ENCODE data around the gene GALNT11. TPM values are rescaled to one million over a fixed set of nuclear protein-coding genes. Genes with fewer than 3 reads are reported as not detected.
A peak's percentile ranks its signal among the peaks of the same experiment; 100 is the strongest.

GALNT11 gene
- total and polyA plus RNA-seq, 7 experiments from 2014 or later: 16.0 to 41.3 (median 25.6) TPM

- Histone ChIP-seq H3K27ac (ENCODE audit: low read depth, low read length) (no peak overlapping the region), H3K9me3 (ENCODE audit: control insufficient read depth in 2 of 3, low read length in 3 of 3) (no peaks in the 10 kb centered on the region), H3K36me3 (ENCODE audit: control insufficient read depth in 2 of 3, insufficient read depth in 3 of 3, low read length in 3 of 3) (peaks cover 0 to 66% (median 0%) of the 10 kb centered on the region in 3 experiments), H3K4me3 (ENCODE audit: low read length) (no peak overlapping the region), H3K27me3 (ENCODE audit: control insufficient read depth in 2 of 2, insufficient read depth in 2 of 2, low read length in 2 of 2) (no peaks in the 10 kb centered on the region), H3K4me1 (ENCODE audit: control insufficient read depth in 2 of 2, insufficient read depth in 2 of 2, low read length in 2 of 2) (no peaks in the 10 kb centered on the region)
- Mint-ChIP-seq H3K4me1 (peaks cover 0 to 3% (median 0%) of the 10 kb centered on the region in 7 donors), H3K4me3 (no peak overlapping the region), H3K9me3 (peaks cover 0 to 11% (median 0%) of the 10 kb centered on the region in 11 donors), H3K27ac (peak overlapping the region in 1 of 9 donors; percentile 72), H3K27me3 (no peaks in the 10 kb centered on the region), H3K36me3 (peaks cover 7 to 51% (median 18%) of the 10 kb centered on the region in 5 donors)
- ChIA-PET POLR2A (no interaction called here), CTCF (no interaction called here)
- DNase-seq (no peak), ATAC-seq (no peak)
- intact Hi-C loops (cut with micrococcal nuclease): no loop called here
Observed at GRCh38 chr7:152131981-152132494, 106.6 kb downstream of the GALNT11 start.

- POLR2A ChIA-PET: interaction anchor here (1.7 kb wide), 1 partner anchor 13 kb away, joined by 4 read pairs; no protein-coding TSS in a partner anchor
- H3K4me1 ChIP-seq (ENCODE audit: control insufficient read depth in 2 of 2, insufficient read depth in 2 of 2, low read length in 2 of 2): no peaks in the 10 kb centered on the region
- peaks cover 7 to 47% (median 11%) of the 10 kb centered on the region in 5 donors for H3K36me3 Mint-ChIP-seq
- H3K9me3 ChIP-seq (ENCODE audit: control insufficient read depth in 2 of 3, low read length in 3 of 3): no peaks in the 10 kb centered on the region
- DNase-seq (no peak), ATAC-seq (no peak)
- no peak overlapping the region for H3K27ac ChIP-seq (ENCODE audit: low read depth, low read length)
- CTCF ChIA-PET: no interaction called here
- H3K4me1 Mint-ChIP-seq: peaks cover 0 to 3% (median 0%) of the 10 kb centered on the region in 7 donors
- H3K27ac Mint-ChIP-seq: peak overlapping the region in 5 of 9 donors; percentile 26 to 78 (median 68)
- H3K4me3 ChIP-seq (ENCODE audit: low read length): no peak overlapping the region
- H3K27me3 ChIP-seq (ENCODE audit: control insufficient read depth in 2 of 2, insufficient read depth in 2 of 2, low read length in 2 of 2): no peaks in the 10 kb centered on the region
- no peak overlapping the region for H3K4me3 Mint-ChIP-seq
- no peaks in the 10 kb centered on the region for H3K27me3 Mint-ChIP-seq
- peaks cover 0 to 11% (median 0%) of the 10 kb centered on the region in 11 donors for H3K9me3 Mint-ChIP-seq
- intact Hi-C loops (cut with micrococcal nuclease): no loop called here
- H3K36me3 ChIP-seq (ENCODE audit: control insufficient read depth in 2 of 3, insufficient read depth in 3 of 3, low read length in 3 of 3): peaks cover 0 to 70% (median 5%) of the 10 kb centered on the region in 3 experiments
Observed at GRCh38 chr7:152132812-152133211, 107.3 kb downstream of the GALNT11 start.

DNA sequence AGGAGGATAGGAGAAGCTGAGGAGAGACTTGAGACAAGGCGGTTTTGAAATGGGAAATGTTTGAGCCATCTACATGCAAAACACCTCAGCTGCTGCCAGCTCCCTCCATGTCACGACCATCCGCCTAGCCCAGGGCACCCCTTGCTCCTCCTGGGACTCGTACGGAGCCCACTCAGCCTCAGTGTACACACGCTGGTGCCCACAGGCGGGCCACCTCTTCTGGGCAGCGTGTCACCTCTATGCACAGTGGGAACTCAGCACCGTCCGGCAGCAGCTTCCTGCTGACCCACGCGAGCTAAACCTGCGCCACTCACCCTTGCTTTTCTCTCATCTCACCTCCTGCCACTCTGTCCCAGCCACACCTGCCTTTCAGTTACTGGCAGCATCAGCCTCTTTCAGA, 108.3 kb downstream of the GALNT11 start:
- H3K36me3 Mint-ChIP-seq: peaks cover 8 to 49% (median 11%) of the 10 kb centered on the region in 5 donors
- intact Hi-C loops (cut with micrococcal nuclease): no loop called here
- H3K4me1 Mint-ChIP-seq: peaks cover 0 to 3% (median 0%) of the 10 kb centered on the region in 7 donors
- no peaks in the 10 kb centered on the region for H3K27me3 ChIP-seq (ENCODE audit: control insufficient read depth in 2 of 2, insufficient read depth in 2 of 2, low read length in 2 of 2)
- H3K9me3 Mint-ChIP-seq: peaks cover 0 to 6% (median 0%) of the 10 kb centered on the region in 11 donors
- H3K27ac ChIP-seq (ENCODE audit: low read depth, low read length): no peak overlapping the region
- DNase-seq: no peak
- peak overlapping the region in 6 of 9 donors; percentile 48 to 78 (median 74) for H3K27ac Mint-ChIP-seq
- ChIA-PET CTCF (interaction anchor here (0.8 kb wide), 1 partner anchor 11 kb away, joined by 3 read pairs; no protein-coding TSS in a partner anchor), POLR2A (interaction anchor here (1.7 kb wide), 1 partner anchor 12 kb away, joined by 4 read pairs; no protein-coding TSS in a partner anchor)
- H3K4me1 ChIP-seq (ENCODE audit: control insufficient read depth in 2 of 2, insufficient read depth in 2 of 2, low read length in 2 of 2): no peaks in the 10 kb centered on the region
- no peaks in the 10 kb centered on the region for H3K9me3 ChIP-seq (ENCODE audit: control insufficient read depth in 2 of 3, low read length in 3 of 3)
- H3K4me3 Mint-ChIP-seq: no peak overlapping the region
- peaks cover 0 to 70% (median 11%) of the 10 kb centered on the region in 3 experiments for H3K36me3 ChIP-seq (ENCODE audit: control insufficient read depth in 2 of 3, insufficient read depth in 3 of 3, low read length in 3 of 3)
- ATAC-seq: peak; percentile 24
- H3K4me3 ChIP-seq (ENCODE audit: low read length): no peak overlapping the region
- no peaks in the 10 kb centered on the region for H3K27me3 Mint-ChIP-seq

DNA sequence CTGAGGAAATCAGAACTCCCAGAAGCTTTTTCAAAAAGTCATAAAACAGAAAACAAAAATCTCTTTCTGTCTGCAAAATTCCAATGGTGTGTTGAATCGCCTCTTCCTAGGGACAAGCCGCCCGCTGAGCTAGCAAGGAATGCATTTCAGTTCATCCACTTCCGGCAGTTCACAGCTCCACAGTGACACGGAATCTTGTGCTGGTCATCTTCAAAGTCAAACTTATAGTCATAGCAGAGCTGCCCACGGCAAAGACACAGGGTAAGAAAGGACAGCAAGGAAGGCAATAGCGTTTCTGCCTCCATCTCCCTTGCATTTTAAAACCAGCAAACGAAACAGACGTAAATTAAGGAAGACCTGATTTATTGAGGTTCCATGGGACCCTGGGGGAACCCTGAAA, 111.2 kb downstream of the GALNT11 start:
- DNase-seq: no peak
- Histone ChIP-seq H3K27ac (ENCODE audit: low read depth, low read length) (no peak overlapping the region), H3K4me3 (ENCODE audit: low read length) (no peak overlapping the region), H3K36me3 (ENCODE audit: control insufficient read depth in 2 of 3, insufficient read depth in 3 of 3, low read length in 3 of 3) (peaks cover 6 to 74% (median 11%) of the 10 kb centered on the region in 3 experiments), H3K27me3 (ENCODE audit: control insufficient read depth in 2 of 2, insufficient read depth in 2 of 2, low read length in 2 of 2) (no peaks in the 10 kb centered on the region), H3K9me3 (ENCODE audit: control insufficient read depth in 2 of 3, low read length in 3 of 3) (no peaks in the 10 kb centered on the region), H3K4me1 (ENCODE audit: control insufficient read depth in 2 of 2, insufficient read depth in 2 of 2, low read length in 2 of 2) (peaks cover 0 to under 1% of the 10 kb centered on the region in 2 donors)
- Mint-ChIP-seq H3K4me3 (peak overlapping the region in 1 of 10 donors; percentile 18), H3K36me3 (peaks cover 7 to 56% (median 19%) of the 10 kb centered on the region in 5 donors), H3K27me3 (no peaks in the 10 kb centered on the region), H3K27ac (peak overlapping the region in 7 of 9 donors; percentile 8 to 83 (median 53)), H3K9me3 (peaks cover 0 to 2% (median 0%) of the 10 kb centered on the region in 11 donors), H3K4me1 (peaks cover 0 to 11% (median 8%) of the 10 kb centered on the region in 7 donors)
- ATAC-seq: no peak
- ChIA-PET CTCF (no interaction called here), POLR2A (interaction anchor here (1.0 kb wide), 1 partner anchor 260 kb away, joined by 3 read pairs; the partner anchor contains the start of gene PRKAG2)
- intact Hi-C loops (cut with micrococcal nuclease): no loop called here

GRCh38 chr7:152137476-152138025, 112.1 kb downstream of the GALNT11 start:
- intact Hi-C loops (cut with micrococcal nuclease): no loop called here
- peak overlapping the region in 2 of 9 donors; percentile 6 to 17 for H3K27ac Mint-ChIP-seq
- DNase-seq: no peak
- ChIA-PET CTCF (no interaction called here), POLR2A (no interaction called here)
- H3K4me3 ChIP-seq (ENCODE audit: low read length): no peak overlapping the region
- H3K36me3 Mint-ChIP-seq: peaks cover 7 to 50% (median 19%) of the 10 kb centered on the region in 5 donors
- H3K27me3 Mint-ChIP-seq: no peaks in the 10 kb centered on the region
- ATAC-seq: no peak
- no peak overlapping the region for H3K27ac ChIP-seq (ENCODE audit: low read depth, low read length)
- no peak overlapping the region for H3K4me3 Mint-ChIP-seq
- H3K4me1 ChIP-seq (ENCODE audit: control insufficient read depth in 2 of 2, insufficient read depth in 2 of 2, low read length in 2 of 2): peaks cover 4 to 6% of the 10 kb centered on the region in 2 donors
- H3K27me3 ChIP-seq (ENCODE audit: control insufficient read depth in 2 of 2, insufficient read depth in 2 of 2, low read length in 2 of 2): no peaks in the 10 kb centered on the region
- peaks cover 1 to 19% (median 16%) of the 10 kb centered on the region in 7 donors for H3K4me1 Mint-ChIP-seq
- H3K9me3 Mint-ChIP-seq: no peaks in the 10 kb centered on the region
- H3K36me3 ChIP-seq (ENCODE audit: control insufficient read depth in 2 of 3, insufficient read depth in 3 of 3, low read length in 3 of 3): peaks cover 6 to 68% (median 11%) of the 10 kb centered on the region in 3 experiments
- H3K9me3 ChIP-seq (ENCODE audit: control insufficient read depth in 2 of 3, low read length in 3 of 3): no peaks in the 10 kb centered on the region

DNA sequence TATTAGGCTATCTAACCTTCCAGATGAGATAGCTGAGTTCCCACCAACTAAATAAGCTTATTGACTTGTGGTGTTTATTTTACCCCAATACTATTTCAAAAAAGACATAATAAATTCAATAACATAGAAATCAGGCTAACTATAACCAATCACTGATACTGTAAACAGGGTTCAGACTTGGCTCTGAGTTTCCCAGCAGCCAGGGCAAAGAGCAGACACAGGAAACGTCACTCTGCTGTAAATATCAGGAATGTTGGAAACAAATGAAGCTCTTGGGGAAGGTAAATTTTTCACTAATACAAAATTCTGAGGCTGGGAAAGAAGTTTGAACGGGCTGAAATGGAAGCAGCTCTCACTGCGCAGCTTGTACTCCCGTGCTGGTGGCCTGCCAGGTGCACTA, 114.6 kb downstream of the GALNT11 start:
- H3K9me3 ChIP-seq (ENCODE audit: control insufficient read depth in 2 of 3, low read length in 3 of 3): no peaks in the 10 kb centered on the region
- POLR2A ChIA-PET: interaction anchor here (1.4 kb wide), 1 partner anchor 12 kb away, joined by 3 read pairs; no protein-coding TSS in a partner anchor
- Mint-ChIP-seq H3K27ac (peak overlapping the region in 4 of 9 donors; percentile 51 to 84 (median 74)), H3K4me3 (no peak overlapping the region), H3K36me3 (peaks cover 7 to 37% (median 19%) of the 10 kb centered on the region in 5 donors), H3K9me3 (no peaks in the 10 kb centered on the region), H3K27me3 (no peaks in the 10 kb centered on the region), H3K4me1 (peaks cover 22 to 44% (median 41%) of the 10 kb centered on the region in 7 donors)
- intact Hi-C loops (cut with micrococcal nuclease): loop anchor here (10.0 kb wide), 5 partner anchors 205 to 685 kb away; partner anchors contain the start of gene PRKAG2 (in 1 of the 2)
- H3K27ac ChIP-seq (ENCODE audit: low read depth, low read length): no peak overlapping the region
- H3K27me3 ChIP-seq (ENCODE audit: control insufficient read depth in 2 of 2, insufficient read depth in 2 of 2, low read length in 2 of 2): no peaks in the 10 kb centered on the region
- H3K36me3 ChIP-seq (ENCODE audit: control insufficient read depth in 2 of 3, insufficient read depth in 3 of 3, low read length in 3 of 3): peaks cover 6 to 50% (median 11%) of the 10 kb centered on the region in 3 experiments
- DNase-seq: no peak
- H3K4me1 ChIP-seq (ENCODE audit: control insufficient read depth in 2 of 2, insufficient read depth in 2 of 2, low read length in 2 of 2): peaks cover 16 to 29% of the 10 kb centered on the region in 2 donors
- ATAC-seq: no peak
- CTCF ChIA-PET: no interaction called here
- H3K4me3 ChIP-seq (ENCODE audit: low read length): no peak overlapping the region
